GM18951 (cell line): Measurements from ENCODE around the gene ARPP21.

Source experiments
- POLR2A ChIP-seq: IDR thresholded peaks from 4 replicates; pipeline ENCODE4 v1.6.1; 2011; ENCODE audit warnings: mild to moderate bottlenecking; ENCODE audit not compliant: insufficient read length, insufficient read depth; ENCODE audit errors: extremely low read depth
- in situ Hi-C: fragments of 300-500 bp; cut with MboI; formaldehyde crosslinking; loops from one replicate; pipeline ENCODE4 v1.12.0; 2022; ENCODE audit warnings: low sequenced_read_pairs, mixed read lengths, inconsistent platforms; ENCODE audit not compliant: unreplicated experiment

ARPP21 gene

DNA sequence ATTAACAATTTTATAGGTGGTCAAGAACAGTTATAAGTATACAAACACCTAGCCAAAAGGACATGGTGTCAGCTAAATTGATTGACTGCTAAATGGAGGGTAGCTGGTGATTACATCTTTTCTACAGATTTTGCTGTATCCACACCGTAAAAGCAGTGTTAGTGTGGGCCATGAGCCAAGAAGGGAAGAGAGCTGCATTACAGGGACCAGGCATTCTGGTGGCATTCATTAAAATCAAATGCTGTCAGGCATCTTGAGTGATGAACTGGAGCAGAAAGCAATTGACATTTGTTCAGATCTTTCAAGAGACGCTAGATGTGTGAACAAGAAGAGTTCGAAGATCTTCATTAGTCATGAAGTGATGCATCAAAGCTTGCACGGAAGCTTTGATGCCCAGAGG lies 177.9 kb downstream of the ARPP21 start:
- in situ Hi-C loops: no loop called here
- no peak for TF ChIP-seq POLR2A

DNA sequence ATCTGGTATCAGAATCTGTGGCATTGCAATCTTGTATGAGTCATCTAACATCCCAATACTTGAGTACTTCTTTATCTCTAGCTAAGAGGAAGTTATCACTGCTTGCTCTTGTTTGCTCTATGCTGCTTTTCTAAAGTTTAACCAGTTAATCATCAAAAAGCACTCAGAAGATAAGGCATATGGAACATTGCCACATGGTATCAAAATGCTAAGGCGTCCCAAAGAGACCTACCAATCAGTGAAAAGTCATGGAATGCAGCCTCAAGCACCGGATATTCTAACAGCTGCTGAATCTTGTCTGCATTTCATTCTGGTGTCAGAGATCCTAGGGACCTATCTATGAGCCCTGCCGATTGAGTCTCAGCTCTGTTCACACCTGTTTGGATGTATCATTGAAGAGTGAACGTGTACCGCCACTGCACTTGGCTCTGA lies 192.8 kb downstream of the ARPP21 start:
- no peak for TF ChIP-seq POLR2A
- in situ Hi-C loops: no loop called here
